ENCODE results near the gene CETP. TPM values are rescaled to one million over a fixed set of nuclear protein-coding genes. Genes with fewer than 3 reads are reported as not detected.

Gene CETP
- total and polyA plus RNA-seq, 9 of the 15 experiments (the other 6 are each of a cell fraction or from before 2014, with no cell fraction given), result 0.07 to 0.11 TPM; not detected in 7

DNA sequence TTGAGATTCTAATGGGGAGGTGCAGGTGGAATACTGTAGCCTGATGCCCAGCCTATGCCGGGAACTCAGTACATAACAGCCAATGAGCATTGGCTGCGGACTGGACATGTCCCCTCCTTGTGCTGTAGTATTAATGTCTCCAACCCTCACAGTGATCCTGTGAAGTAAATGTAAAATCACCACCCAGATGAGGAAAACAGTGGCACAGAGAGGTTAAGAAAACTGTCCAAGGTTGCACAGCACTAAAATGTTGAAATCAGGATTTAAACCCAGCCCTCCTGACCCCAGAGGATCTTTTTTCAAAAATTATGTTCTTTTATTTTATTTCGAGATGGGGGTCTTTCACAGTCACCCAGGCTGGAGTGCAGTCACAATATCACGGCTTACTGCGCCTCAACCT is 35.5 kb downstream of the CETP start:
- ChIA-PET POLR2A (no interaction called here), CTCF (ENCODE audit: low intra/inter-chr PET ratio) (interaction anchor here (0.7 kb wide), 1 partner anchor 110 kb away, joined by 4 read pairs; no protein-coding TSS in a partner anchor)
- no peak overlapping the region for H3K4me3 ChIP-seq
- intact Hi-C loops (cut with micrococcal nuclease), result no loop called here
- in situ Hi-C loops (cut with MboI), result no loop called here
- DNase-seq (ENCODE audit: extremely low read depth in 1 of 4, low spot score in 3 of 4) (no peak), FAIRE-seq (no peak), ATAC-seq (no peak)
- 39% methylated on average over 5 of the region's 5 CpGs for WGBS (ENCODE audit: insufficient coverage, low coverage, missing lambda C conversion rate)
- BruUV-seq (replicated peaks), result no TSS peak
- H3K27ac ChIP-seq (ENCODE audit: extremely low read depth, low read depth, low read length), result no peak overlapping the region
- no peak overlapping the region for H3K9ac ChIP-seq (ENCODE audit: insufficient read depth in 1 of 2, low read depth in 2 of 2, low read length in 2 of 2)
- no peaks in the 10 kb centered on the region for H3K79me2 ChIP-seq (ENCODE audit: control insufficient read depth, insufficient read depth, low read length)
- H3K36me3 ChIP-seq (ENCODE audit: control insufficient read depth, insufficient read depth, low read length), result no peaks in the 10 kb centered on the region
- no peaks in the 10 kb centered on the region for H3K9me3 ChIP-seq (replicated peaks; ENCODE audit: control insufficient read depth, insufficient read depth, low read depth, low read length)
- no peaks in the 10 kb centered on the region for H3K4me1 ChIP-seq (replicated peaks in 1 of 2; ENCODE audit: control insufficient read depth in 2 of 2, insufficient read depth in 2 of 2, low read length in 2 of 2)
- H3K27me3 ChIP-seq (ENCODE audit: control insufficient read depth in 2 of 2, insufficient read depth in 2 of 2, low read length in 2 of 2), result peaks cover 8 to 27% of the 10 kb centered on the region in 2 experiments; a peak in 4 of 5 replicates
- 0 out of 2 replicates have a peak, but pooled peaks cover 4% of the 10 kb centered on the region for H4K20me1 ChIP-seq (replicated peaks; ENCODE audit: control insufficient read depth, insufficient read depth, low read length)
- no peaks in the 10 kb centered on the region for H3K9me1 ChIP-seq (ENCODE audit: control insufficient read depth, insufficient read depth, low read length)
- H3K4me2 ChIP-seq (ENCODE audit: insufficient read depth, low read length), result no peak overlapping the region
- no peak overlapping the region for H2AFZ ChIP-seq (ENCODE audit: low read depth, low read length)
- TF ChIP-seq FOXM1 (IDR thresholded peaks at IDR 0.05; ENCODE audit: low read depth) (no peak), FOXM1 (CRISPR knock-in tag; IDR thresholded peaks at IDR 0.05; ENCODE audit: low read depth) (no peak), HDAC3 (IDR thresholded peaks at IDR 0.05; ENCODE audit: borderline replicate concordance, partially characterized antibody) (no peak), MTA1 (IDR thresholded peaks at IDR 0.05; ENCODE audit: borderline replicate concordance) (no peak), BCOR (IDR thresholded peaks at IDR 0.05) (0 out of 2 replicates have a peak, but pooled peaks have one; percentile 34), CEBPB (tag; IDR thresholded peaks at IDR 0.05) (0 out of 2 replicates have a peak, but pooled peaks have one; percentile 18), JUNB (CRISPR knock-in tag; conservative IDR thresholded peaks at IDR 0.05) (no peak), CREM (IDR thresholded peaks at IDR 0.05; ENCODE audit: low read depth) (no peak), RBM25 (IDR thresholded peaks at IDR 0.05; ENCODE audit: low read depth, low read length, severe bottlenecking) (peak; percentile 81), ZNF717 (CRISPR knock-in tag; IDR thresholded peaks at IDR 0.05) (no peak), ZNF655 (CRISPR knock-in tag; IDR thresholded peaks at IDR 0.05) (no peak), MAFF (IDR thresholded peaks at IDR 0.05; ENCODE audit: low read length) (no peak), ZFP36 (IDR thresholded peaks at IDR 0.05; ENCODE audit: low read depth, low read length, partially characterized antibody) (peak; percentile 84)
- TF ChIP-seq, protein P1, sequence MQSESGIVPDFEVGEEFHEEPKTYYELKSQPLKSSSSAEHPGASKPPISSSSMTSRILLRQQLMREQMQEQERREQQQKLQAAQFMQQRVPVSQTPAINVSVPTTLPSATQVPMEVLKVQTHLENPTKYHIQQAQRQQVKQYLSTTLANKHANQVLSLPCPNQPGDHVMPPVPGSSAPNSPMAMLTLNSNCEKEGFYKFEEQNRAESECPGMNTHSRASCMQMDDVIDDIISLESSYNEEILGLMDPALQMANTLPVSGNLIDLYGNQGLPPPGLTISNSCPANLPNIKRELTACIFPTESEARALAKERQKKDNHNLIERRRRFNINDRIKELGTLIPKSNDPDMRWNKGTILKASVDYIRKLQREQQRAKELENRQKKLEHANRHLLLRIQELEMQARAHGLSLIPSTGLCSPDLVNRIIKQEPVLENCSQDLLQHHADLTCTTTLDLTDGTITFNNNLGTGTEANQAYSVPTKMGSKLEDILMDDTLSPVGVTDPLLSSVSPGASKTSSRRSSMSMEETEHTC (IDR thresholded peaks at IDR 0.05), result no peak

Data from K562 (cell line).